Loucy (cell line): ENCODE measurements around the gene FRMD8.

Experiments used
- H2AFZ ChIP-seq: fragments of 200-600 bp; sonication (generic); 2 replicates; pipeline ENCODE4 v1.6.0; 2016; ENCODE audit warnings: antibody characterized with exemption, mild to moderate bottlenecking, low read length, moderate library complexity
- H3F3A ChIP-seq: fragments of 200-600 bp; 2 replicates; pipeline ENCODE4 v1.6.0; 2016; ENCODE audit warnings: antibody characterized with exemption, low read depth, mild to moderate bottlenecking
- H3K27me3 ChIP-seq: fragments of 200-600 bp; sonication (generic); 2 replicates; pipeline ENCODE4 v1.6.1; 2014; ENCODE audit warnings: low read length, mild to moderate bottlenecking; ENCODE audit not compliant: insufficient read depth, poor library complexity, severe bottlenecking
- H3K36me3 ChIP-seq: fragments of 200-600 bp; sonication (generic); 2 replicates; pipeline ENCODE4 v1.6.1; 2016; ENCODE audit warnings: low read length; ENCODE audit not compliant: insufficient read depth
- H3K4me1 ChIP-seq: fragments of 200-600 bp; sonication (generic); 2 replicates; pipeline ENCODE4 v1.5.1; 2014; ENCODE audit warnings: low read length, mild to moderate bottlenecking; ENCODE audit not compliant: insufficient read depth, poor library complexity, severe bottlenecking
- H3K4me2 ChIP-seq: fragments of 200-600 bp; sonication (generic); 2 replicates; pipeline ENCODE4 v1.6.0; 2014; ENCODE audit warnings: antibody characterized with exemption, low read length, low read depth, mild to moderate bottlenecking; ENCODE audit not compliant: poor library complexity, severe bottlenecking
- H3K4me3 ChIP-seq: fragments of 200-600 bp; sonication (generic); 2 replicates; pipeline ENCODE4 v1.5.1; 2014; ENCODE audit warnings: low read length, mild to moderate bottlenecking, mixed read lengths; ENCODE audit not compliant: poor library complexity, severe bottlenecking
- H3K79me2 ChIP-seq: fragments of 200-600 bp; sonication (generic); 2 replicates; pipeline ENCODE4 v1.6.1; 2014; ENCODE audit warnings: low read length; ENCODE audit not compliant: insufficient read depth
- H3K9ac ChIP-seq: fragments of 200-600 bp; sonication (generic); 2 replicates; pipeline ENCODE4 v1.6.0; 2014; ENCODE audit warnings: mild to moderate bottlenecking, low read depth, low read length, moderate library complexity; ENCODE audit not compliant: poor library complexity, severe bottlenecking
- H3K9me2 ChIP-seq: fragments of 200-600 bp; sonication (generic); replicated peaks from 2 replicates; pipeline ENCODE4 v1.6.1; 2016; ENCODE audit warnings: low read depth, low read length, mixed read lengths
- H3K9me3 ChIP-seq: fragments of 200-600 bp; sonication (generic); 2 replicates; pipeline ENCODE4 v1.6.1; 2014; ENCODE audit warnings: mild to moderate bottlenecking, antibody characterized with exemption, low read length, low read depth; ENCODE audit not compliant: insufficient read depth
- H4K20me1 ChIP-seq: fragments of 200-600 bp; sonication (generic); 2 replicates; pipeline ENCODE4 v1.6.0; 2014; ENCODE audit warnings: antibody characterized with exemption, low read length, mild to moderate bottlenecking; ENCODE audit not compliant: insufficient read depth, poor library complexity, severe bottlenecking
- CTCF ChIP-seq: fragments of 200-600 bp; sonication (generic); conservative IDR thresholded peaks from 2 replicates; pipeline ENCODE4 v1.5.1; 2014; ENCODE audit warnings: mild to moderate bottlenecking, antibody characterized with exemption, low read length
- EZH2phosphoT487 ChIP-seq: fragments of 200-600 bp; IDR thresholded peaks from 2 replicates; pipeline ENCODE4 v1.6.1; 2018; ENCODE audit warnings: antibody characterized with exemption, mild to moderate bottlenecking, moderate library complexity, borderline replicate concordance

The FRMD8 gene

GRCh38 chr11:65389294-65389980 lies 3.0 kb downstream of the FRMD8 start:
- Histone ChIP-seq H3K4me2 (peak overlapping the region; percentile 80), H3K4me3 (peak overlapping the region; percentile 65), H4K20me1 (peaks cover 19% of the 10 kb centered on the region), H3K9me2 (no peaks in the 10 kb centered on the region), H3K4me1 (peaks cover 54% of the 10 kb centered on the region), H3K27me3 (no peaks in the 10 kb centered on the region), H3K9ac (peak overlapping the region; percentile 89), H3K36me3 (peaks cover 4% of the 10 kb centered on the region; the same call in 1 of the 2 replicates), H2AFZ (no peak overlapping the region), H3F3A (no peaks in the 10 kb centered on the region), H3K9me3 (no peaks in the 10 kb centered on the region), H3K79me2 (peaks cover 75% of the 10 kb centered on the region)
- no peak for TF ChIP-seq EZH2phosphoT487
- no peak for TF ChIP-seq CTCF

- H3K4me2 ChIP-seq: peak overlapping the region; percentile 80
- peak overlapping the region; percentile 89 for H3K9ac ChIP-seq
- H4K20me1 ChIP-seq: peaks cover 19% of the 10 kb centered on the region
- H3K9me3 ChIP-seq: no peaks in the 10 kb centered on the region
- no peak overlapping the region for H2AFZ ChIP-seq
- peaks cover 75% of the 10 kb centered on the region for H3K79me2 ChIP-seq
- H3K4me3 ChIP-seq: peak overlapping the region; percentile 65
- H3K27me3 ChIP-seq: no peaks in the 10 kb centered on the region
- H3F3A ChIP-seq: no peaks in the 10 kb centered on the region
- peaks cover 45% of the 10 kb centered on the region for H3K4me1 ChIP-seq
- no peaks in the 10 kb centered on the region for H3K9me2 ChIP-seq
- peaks cover 9% of the 10 kb centered on the region; the same call in 1 of the 2 replicates for H3K36me3 ChIP-seq
- TF ChIP-seq CTCF: no peak
- TF ChIP-seq EZH2phosphoT487: no peak
Observed at GRCh38 chr11:65390099-65390941, 3.9 kb downstream of the FRMD8 start.

- peaks cover 40% of the 10 kb centered on the region for H3K4me1 ChIP-seq
- peaks cover 13% of the 10 kb centered on the region; the same call in 1 of the 2 replicates for H3K36me3 ChIP-seq
- no peaks in the 10 kb centered on the region for H3F3A ChIP-seq
- H3K4me3 ChIP-seq: peak overlapping the region; percentile 65
- H3K27me3 ChIP-seq: no peaks in the 10 kb centered on the region
- peak overlapping the region; percentile 80 for H3K4me2 ChIP-seq
- no peaks in the 10 kb centered on the region for H3K9me3 ChIP-seq
- H3K79me2 ChIP-seq: peaks cover 74% of the 10 kb centered on the region
- no peak overlapping the region for H2AFZ ChIP-seq
- TF ChIP-seq EZH2phosphoT487 (no peak), CTCF (no peak)
- no peaks in the 10 kb centered on the region for H3K9me2 ChIP-seq
- peaks cover 19% of the 10 kb centered on the region for H4K20me1 ChIP-seq
- peak overlapping the region; percentile 89 for H3K9ac ChIP-seq
Observed at GRCh38 chr11:65390996-65391395, 4.6 kb downstream of the FRMD8 start.
